HFFc6 (cell line): ENCODE data around the gene MAP3K5. TPM values are rescaled to one million over a fixed set of nuclear protein-coding genes. Genes with fewer than 3 reads are reported as not detected.

Source experiments
- DNase-seq: peaks from one replicate; pipeline ENCODE4 v3.0.0-alpha.2; 2018
- H3K27ac Mint-ChIP-seq: 2 replicates; pipeline ENCODE4 v1.8.0; 2020; ENCODE audit warnings: mild to moderate bottlenecking, mixed read lengths
- H3K27me3 Mint-ChIP-seq: 2 replicates; pipeline ENCODE4 v1.8.0; 2021; ENCODE audit warnings: mild to moderate bottlenecking, moderate library complexity, mixed read lengths; ENCODE audit not compliant: insufficient read depth
- H3K36me3 Mint-ChIP-seq: 2 replicates; pipeline ENCODE4 v1.8.0; 2021; ENCODE audit warnings: low read depth, mixed read lengths
- H3K4me1 Mint-ChIP-seq: 2 replicates; pipeline ENCODE4 v1.8.0; 2020; ENCODE audit warnings: low read depth, mixed read lengths
- H3K4me3 Mint-ChIP-seq: 2 replicates; pipeline ENCODE4 v1.8.0; 2020; ENCODE audit warnings: mild to moderate bottlenecking, moderate library complexity, mixed read lengths
- H3K9me3 Mint-ChIP-seq: 2 replicates; pipeline ENCODE4 v1.8.0; 2020; ENCODE audit warnings: mild to moderate bottlenecking, mixed read lengths
- CTCF ChIP-seq: fragments of 200-600 bp; sonication (generic); IDR thresholded peaks from 2 replicates; pipeline ENCODE4 v1.5.0; 2021; ENCODE audit warnings: antibody characterized with exemption, mild to moderate bottlenecking
- total RNA-seq, 6 experiments: library from RNA; stranded (reverse); fragmentation: NEBNext Ultra II Directional; extraction: Animal tissue kit (Norgen Biotek cat#: 25700); gene quantifications; 2 replicates in 1 of 6; 3 replicates in 5 of 6; pipeline ENCODE4 v1.2.3, GENCODE V29; 2021

Gene MAP3K5
- total RNA-seq, 6 experiments from 2014 or later = 11.9 to 22.2 (median 19.1) TPM

GRCh38 chr6:136564180-136564579 is 228.1 kb downstream of the MAP3K5 start:
- H3K9me3 Mint-ChIP-seq = no peaks in the 10 kb centered on the region
- DNase-seq = no peak
- no peak overlapping the region; the same call in 1 of the 2 replicates for H3K27ac Mint-ChIP-seq
- H3K36me3 Mint-ChIP-seq = 0 out of 2 replicates have a peak, but pooled peaks cover 8% of the 10 kb centered on the region
- no peaks in the 10 kb centered on the region for H3K4me1 Mint-ChIP-seq
- H3K27me3 Mint-ChIP-seq = no peaks in the 10 kb centered on the region; the same call in 1 of the 2 replicates
- no peak for TF ChIP-seq CTCF
- H3K4me3 Mint-ChIP-seq = no peak overlapping the region

GRCh38 chr6:136563386-136564152 is 228.7 kb downstream of the MAP3K5 start:
- H3K27me3 Mint-ChIP-seq = no peaks in the 10 kb centered on the region; the same call in 1 of the 2 replicates
- H3K27ac Mint-ChIP-seq = no peak overlapping the region; the same call in 1 of the 2 replicates
- no peak for TF ChIP-seq CTCF
- no peak for DNase-seq
- H3K36me3 Mint-ChIP-seq = 0 out of 2 replicates have a peak, but pooled peaks cover 8% of the 10 kb centered on the region
- H3K9me3 Mint-ChIP-seq = no peaks in the 10 kb centered on the region
- no peaks in the 10 kb centered on the region for H3K4me1 Mint-ChIP-seq
- no peak overlapping the region for H3K4me3 Mint-ChIP-seq

GRCh38 chr6:136562211-136562610 is 230.1 kb downstream of the MAP3K5 start:
- Mint-ChIP-seq H3K4me1 (no peaks in the 10 kb centered on the region), H3K27ac (no peak overlapping the region), H3K9me3 (no peaks in the 10 kb centered on the region), H3K36me3 (0 out of 2 replicates have a peak, but pooled peaks cover 8% of the 10 kb centered on the region), H3K27me3 (no peaks in the 10 kb centered on the region; the same call in 1 of the 2 replicates), H3K4me3 (no peak overlapping the region)
- DNase-seq = no peak
- no peak for TF ChIP-seq CTCF

GRCh38 chr6:136553166-136553787 is 239.0 kb downstream of the MAP3K5 start:
- no peaks in the 10 kb centered on the region; the same call in 1 of the 2 replicates for H3K4me1 Mint-ChIP-seq
- no peaks in the 10 kb centered on the region for H3K36me3 Mint-ChIP-seq
- no peak for DNase-seq
- no peak overlapping the region for H3K27ac Mint-ChIP-seq
- TF ChIP-seq CTCF = no peak
- H3K4me3 Mint-ChIP-seq = no peak overlapping the region
- no peaks in the 10 kb centered on the region for H3K9me3 Mint-ChIP-seq
- peaks cover 8% of the 10 kb centered on the region; the same call in 1 of the 2 replicates for H3K27me3 Mint-ChIP-seq

- no peak overlapping the region for H3K4me3 Mint-ChIP-seq
- TF ChIP-seq CTCF = no peak
- H3K9me3 Mint-ChIP-seq = no peaks in the 10 kb centered on the region
- H3K4me1 Mint-ChIP-seq = no peaks in the 10 kb centered on the region; the same call in 1 of the 2 replicates
- H3K27me3 Mint-ChIP-seq = peaks cover 11% of the 10 kb centered on the region; the same call in 1 of the 2 replicates
- H3K36me3 Mint-ChIP-seq = no peaks in the 10 kb centered on the region
- H3K27ac Mint-ChIP-seq = no peak overlapping the region
- DNase-seq = no peak
Observed at GRCh38 chr6:136552054-136552453, 240.2 kb downstream of the MAP3K5 start.
